ENCODE measurements around the gene SEC61A1.

GRCh38 chr3:128082546-128082945, 30.3 kb downstream of the SEC61A1 start:
- TF ChIP-seq EZH2 (IDR thresholded peaks at IDR 0.05; ENCODE audit: insufficient read depth, low read length) (no peak), CTCF (IDR thresholded peaks at IDR 0.05; ENCODE audit: insufficient read depth, low read depth, low read length) (no peak)

Measured in astrocyte (in vitro differentiated cells and primary cell).